ENCODE data around the gene CAPN10.

- TF ChIP-seq REST (IDR thresholded peaks at IDR 0.05) (no peak), JUNB (IDR thresholded peaks at IDR 0.05) (no peak), EHMT2 (IDR thresholded peaks at IDR 0.05; ENCODE audit: low read depth) (no peak), CTCF (IDR thresholded peaks at IDR 0.05) (no peak), E2F6 (IDR thresholded peaks at IDR 0.05; ENCODE audit: borderline replicate concordance, low read depth) (no peak), EP300 (IDR thresholded peaks at IDR 0.05) (no peak), KDM1A (IDR thresholded peaks at IDR 0.05; ENCODE audit: low read depth) (no peak), CHD4 (IDR thresholded peaks at IDR 0.05; ENCODE audit: borderline replicate concordance) (no peak), POLR2AphosphoS2 (conservative IDR thresholded peaks at IDR 0.05; ENCODE audit: low read length) (no peak)
Measured at GRCh38 chr2:240622060-240622411, 35.5 kb downstream of the CAPN10 start.
